K562 (cell line): ENCODE measurements around the gene RTP5. TPM values are rescaled to one million over a fixed set of nuclear protein-coding genes. Genes with fewer than 3 reads are reported as not detected.

Experiments
- ARID4B ChIP-seq: sonication (generic); formaldehyde crosslinking; IDR thresholded peaks from 2 replicates; pipeline ENCODE4 v1.8.0; 2022; ENCODE audit warnings: mild to moderate bottlenecking, missing genetic modification reagents
- CCNT2 ChIP-seq: IDR thresholded peaks from 2 replicates; pipeline ENCODE4 v1.6.1; 2011; ENCODE audit warnings: borderline replicate concordance, low read depth, mild to moderate bottlenecking, moderate library complexity, mixed read lengths, low read length; ENCODE audit not compliant: insufficient read length; ENCODE audit errors: extremely low read depth
- EGR1 ChIP-seq: fragments of 450-650 bp; conservative IDR thresholded peaks from 2 replicates; pipeline ENCODE4 v1.6.1; 2017; ENCODE audit warnings: mild to moderate bottlenecking
- ETV6 ChIP-seq, 3 experiments: fragments of 150-350 bp in 1 of 3; sonication (generic) in 1 of 3; formaldehyde crosslinking in 1 of 3; IDR thresholded peaks; 2 replicates each; pipeline versions ENCODE4 v1.6.1 to v1.8.0; 2014 to 2022; ENCODE audit warnings: borderline replicate concordance in 2 of 3, low read depth in 2 of 3, antibody characterized with exemption in 1 of 3, low read length in 1 of 3, mild to moderate bottlenecking in 1 of 3, missing genetic modification reagents in 1 of 3
- FOXM1 ChIP-seq, 2 experiments: fragments of 450-650 bp in 1 of 2; sonication (generic) in 1 of 2; formaldehyde crosslinking in 1 of 2; IDR thresholded peaks; 2 replicates each; pipeline versions ENCODE4 v1.6.1 to v1.9.0; 2017 to 2022; ENCODE audit warnings: low read depth in 2 of 2, mild to moderate bottlenecking in 2 of 2, missing genetic modification reagents in 1 of 2, moderate library complexity in 1 of 2
- MEF2D ChIP-seq: conservative IDR thresholded peaks from 2 replicates; pipeline ENCODE4 v1.6.1; 2016; ENCODE audit warnings: low read depth, missing genetic modification characterization, missing compliant biosample characterization
- SIN3A ChIP-seq, 2 experiments: fragments of 150-350 bp in 1 of 2; IDR thresholded peaks; 2 replicates each; pipeline ENCODE4 v1.6.1; 2011 to 2016; ENCODE audit warnings: borderline replicate concordance in 2 of 2, low read depth in 2 of 2, low read length in 2 of 2, mild to moderate bottlenecking in 2 of 2, moderate library complexity in 2 of 2; ENCODE audit not compliant: control insufficient read depth in 1 of 2
- SMARCA4 ChIP-seq: fragments of 450-650 bp; IDR thresholded peaks from 2 replicates; pipeline ENCODE4 v1.6.1; 2016
- TAF1 ChIP-seq: IDR thresholded peaks from 2 replicates; pipeline ENCODE4 v1.6.1; 2011; ENCODE audit warnings: mild to moderate bottlenecking, low read length, moderate library complexity; ENCODE audit not compliant: insufficient read depth, control insufficient read depth, severe bottlenecking; ENCODE audit errors: extremely low read depth
- TAF15 ChIP-seq: fragments of 200-400 bp; formaldehyde crosslinking; IDR thresholded peaks from 2 replicates; pipeline ENCODE4 v1.6.1; 2017; ENCODE audit warnings: mild to moderate bottlenecking, low read depth, low read length, moderate library complexity
- ZEB2 ChIP-seq: fragments of 450-650 bp; IDR thresholded peaks from 2 replicates; pipeline ENCODE4 v1.6.1; 2016
- ZNF232 ChIP-seq: sonication (generic); formaldehyde crosslinking; IDR thresholded peaks from 2 replicates; pipeline ENCODE4 v1.8.0; 2022; ENCODE audit warnings: mild to moderate bottlenecking, missing genetic modification reagents
- ZNF589 ChIP-seq: fragments of 200-800 bp; sonication (Bioruptor generic); IDR thresholded peaks from 2 replicates; pipeline ENCODE4 v1.6.1; 2016; ENCODE audit warnings: low read depth, missing genetic modification characterization, missing compliant biosample characterization
- ZSCAN32 ChIP-seq: fragments of 450-650 bp; formaldehyde crosslinking; IDR thresholded peaks from 2 replicates; pipeline ENCODE4 v1.4.0; 2020; ENCODE audit warnings: mild to moderate bottlenecking, moderate library complexity
- polyA plus RNA-seq, 8 experiments: library from polyadenylated mRNA; depleted of rRNA in 4 of 8; stranded (reverse) in 5 of 8; unstranded in 3 of 8; fragments of >200 nt; fragmentation: Nextera tagmentation in 2 of 8; fragmentation: Illumina TruSeq in 1 of 8; extraction: Ambion mirVana in 2 of 8; extraction: Trizol in 1 of 8; gene quantifications; 2 replicates each; pipeline versions ENCODE4 v1.2.1 to v1.2.3, GENCODE V29; 2011 to 2014; ENCODE audit warnings: inconsistent platforms in 1 of 8, missing spikeins in 1 of 8
- total RNA-seq, 7 experiments: library from RNA; depleted of rRNA in 6 of 7; stranded (reverse); fragments of >200 nt in 6 of 7; fragmentation: Illumina TruSeq in 2 of 7; extraction: Trizol in 2 of 7; gene quantifications; 2 replicates each; pipeline versions ENCODE4 v1.2.1 to v1.2.3, GENCODE V29; 2011 to 2021; ENCODE audit warnings: low replicate concordance in 1 of 7
- TF ChIP-seq, protein P1 (sequence below): fragments of 450-650 bp; IDR thresholded peaks from 2 replicates; pipeline ENCODE4 v1.6.1; 2016; ENCODE audit warnings: borderline replicate concordance
- TF ChIP-seq, protein P2 (sequence below): conservative IDR thresholded peaks from 2 replicates; pipeline ENCODE4 v1.6.1; 2011; ENCODE audit warnings: low read depth, mild to moderate bottlenecking, low read length; ENCODE audit not compliant: control insufficient read depth
- TF ChIP-seq, protein P3 (sequence below): sonication (generic); formaldehyde crosslinking; IDR thresholded peaks from 2 replicates; pipeline ENCODE4 v1.8.1; 2023; ENCODE audit warnings: mild to moderate bottlenecking, missing genetic modification reagents

RTP5 gene
- total and polyA plus RNA-seq, 9 of the 15 experiments (the other 6 are each of a cell fraction or from before 2014, with no cell fraction given) = not detected

DNA sequence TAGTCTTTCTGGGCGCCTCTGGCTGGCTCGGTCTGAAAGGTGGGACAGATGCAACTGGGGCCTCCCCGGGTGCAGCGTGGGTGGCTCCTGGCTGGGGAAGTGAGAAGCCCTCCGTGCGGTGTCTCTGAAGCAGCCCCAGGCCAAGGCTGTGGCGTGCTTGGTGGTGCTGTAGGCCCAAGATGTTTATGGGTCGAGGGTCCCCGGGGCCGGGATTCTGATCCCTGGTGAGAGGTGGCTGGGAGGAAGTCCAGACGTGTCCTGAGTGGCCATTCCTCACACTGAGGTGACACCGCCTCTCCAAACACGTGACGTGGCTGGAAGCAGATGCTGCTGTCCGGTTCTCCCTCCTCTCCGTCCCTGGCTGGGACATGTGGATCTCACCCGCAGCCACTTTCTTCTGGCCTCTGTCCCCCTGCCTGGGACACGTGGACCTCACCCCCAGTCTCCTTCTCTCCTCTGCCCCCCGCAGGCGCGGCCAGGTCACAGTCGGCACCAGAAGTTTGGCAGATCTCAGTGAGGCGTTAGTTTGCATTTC, 12.6 kb downstream of the RTP5 start (continued):
- TF ChIP-seq, protein P1, sequence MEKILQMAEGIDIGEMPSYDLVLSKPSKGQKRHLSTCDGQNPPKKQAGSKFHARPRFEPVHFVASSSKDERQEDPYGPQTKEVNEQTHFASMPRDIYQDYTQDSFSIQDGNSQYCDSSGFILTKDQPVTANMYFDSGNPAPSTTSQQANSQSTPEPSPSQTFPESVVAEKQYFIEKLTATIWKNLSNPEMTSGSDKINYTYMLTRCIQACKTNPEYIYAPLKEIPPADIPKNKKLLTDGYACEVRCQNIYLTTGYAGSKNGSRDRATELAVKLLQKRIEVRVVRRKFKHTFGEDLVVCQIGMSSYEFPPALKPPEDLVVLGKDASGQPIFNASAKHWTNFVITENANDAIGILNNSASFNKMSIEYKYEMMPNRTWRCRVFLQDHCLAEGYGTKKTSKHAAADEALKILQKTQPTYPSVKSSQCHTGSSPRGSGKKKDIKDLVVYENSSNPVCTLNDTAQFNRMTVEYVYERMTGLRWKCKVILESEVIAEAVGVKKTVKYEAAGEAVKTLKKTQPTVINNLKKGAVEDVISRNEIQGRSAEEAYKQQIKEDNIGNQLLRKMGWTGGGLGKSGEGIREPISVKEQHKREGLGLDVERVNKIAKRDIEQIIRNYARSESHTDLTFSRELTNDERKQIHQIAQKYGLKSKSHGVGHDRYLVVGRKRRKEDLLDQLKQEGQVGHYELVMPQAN = peak; percentile 82; the same call in 1 of the 2 replicates
- TF ChIP-seq ARID4B (peak; percentile 44; the same call in 1 of the 2 replicates), CCNT2 (no peak), MEF2D (tag) (no peak), EGR1 (peak; percentile 12; the same call in 1 of the 2 replicates), ZNF589 (no peak), ZSCAN32 (CRISPR knock-in tag) (no peak), SMARCA4 (0 out of 2 replicates have a peak, but pooled peaks have one; percentile 24), ZEB2 (no peak), SIN3A (IDR thresholded peaks at IDR 0.05; ENCODE audit: borderline replicate concordance in 2 of 2, control insufficient read depth in 1 of 2, low read depth in 2 of 2, low read length in 2 of 2) (peak in 1 of 2 experiments; percentile 83; a peak in 2 of 4 replicates), TAF1 (no peak), ZNF232 (CRISPR knock-in tag) (no peak), FOXM1 (IDR thresholded peaks at IDR 0.05; ENCODE audit: low read depth) (no peak), FOXM1 (CRISPR knock-in tag; IDR thresholded peaks at IDR 0.05; ENCODE audit: low read depth) (no peak), TAF15 (no peak), ETV6 (IDR thresholded peaks at IDR 0.05; ENCODE audit: borderline replicate concordance in 1 of 2, low read depth in 2 of 2, low read length in 1 of 2) (no peak), ETV6 (CRISPR knock-in tag; IDR thresholded peaks at IDR 0.05; ENCODE audit: borderline replicate concordance) (no peak)
- TF ChIP-seq, protein P2, sequence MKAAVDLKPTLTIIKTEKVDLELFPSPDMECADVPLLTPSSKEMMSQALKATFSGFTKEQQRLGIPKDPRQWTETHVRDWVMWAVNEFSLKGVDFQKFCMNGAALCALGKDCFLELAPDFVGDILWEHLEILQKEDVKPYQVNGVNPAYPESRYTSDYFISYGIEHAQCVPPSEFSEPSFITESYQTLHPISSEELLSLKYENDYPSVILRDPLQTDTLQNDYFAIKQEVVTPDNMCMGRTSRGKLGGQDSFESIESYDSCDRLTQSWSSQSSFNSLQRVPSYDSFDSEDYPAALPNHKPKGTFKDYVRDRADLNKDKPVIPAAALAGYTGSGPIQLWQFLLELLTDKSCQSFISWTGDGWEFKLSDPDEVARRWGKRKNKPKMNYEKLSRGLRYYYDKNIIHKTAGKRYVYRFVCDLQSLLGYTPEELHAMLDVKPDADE = peak; percentile 16; the same call in 1 of the 2 replicates
- TF ChIP-seq, protein P3, sequence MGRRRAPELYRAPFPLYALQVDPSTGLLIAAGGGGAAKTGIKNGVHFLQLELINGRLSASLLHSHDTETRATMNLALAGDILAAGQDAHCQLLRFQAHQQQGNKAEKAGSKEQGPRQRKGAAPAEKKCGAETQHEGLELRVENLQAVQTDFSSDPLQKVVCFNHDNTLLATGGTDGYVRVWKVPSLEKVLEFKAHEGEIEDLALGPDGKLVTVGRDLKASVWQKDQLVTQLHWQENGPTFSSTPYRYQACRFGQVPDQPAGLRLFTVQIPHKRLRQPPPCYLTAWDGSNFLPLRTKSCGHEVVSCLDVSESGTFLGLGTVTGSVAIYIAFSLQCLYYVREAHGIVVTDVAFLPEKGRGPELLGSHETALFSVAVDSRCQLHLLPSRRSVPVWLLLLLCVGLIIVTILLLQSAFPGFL = no peak
